ENCODE measurements around the gene MRPL34.

The MRPL34 gene

DNA sequence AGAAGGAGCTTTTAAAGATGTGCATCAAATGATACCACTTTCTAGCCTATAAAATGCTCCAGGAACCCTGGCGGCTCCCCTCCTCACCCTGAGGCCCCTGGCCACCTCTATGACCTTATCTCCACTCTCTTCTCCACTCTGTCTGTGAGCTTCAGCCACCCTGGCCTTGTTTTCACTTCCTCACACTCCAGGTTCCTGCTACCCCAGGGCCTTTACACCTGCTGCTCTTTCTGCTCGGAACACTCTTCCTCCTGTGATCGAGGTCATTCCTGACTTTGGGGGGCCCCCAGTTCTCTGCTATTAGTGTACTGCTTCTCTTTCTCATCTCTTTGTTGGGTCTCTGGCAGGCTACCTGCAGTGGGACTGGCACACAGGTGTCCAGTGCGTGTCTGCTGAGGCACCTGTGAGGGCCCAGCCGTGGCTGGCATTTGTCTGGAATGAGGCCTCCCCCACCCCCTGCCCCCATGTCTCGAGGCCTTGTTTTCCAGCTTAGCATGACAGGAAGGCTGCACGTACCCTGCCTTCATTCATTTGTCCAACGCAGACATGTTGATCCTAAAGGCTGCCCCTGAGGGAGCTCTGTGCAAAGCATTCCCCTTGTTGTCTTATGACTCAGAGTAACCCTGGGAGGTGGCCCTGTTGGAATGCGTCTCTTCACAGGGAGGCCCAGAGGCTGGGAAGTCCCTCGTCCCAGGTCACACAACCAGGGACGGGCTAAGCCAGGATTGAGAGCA, 6.0 kb downstream of the MRPL34 start:
- DNase-seq: no peak

DNA sequence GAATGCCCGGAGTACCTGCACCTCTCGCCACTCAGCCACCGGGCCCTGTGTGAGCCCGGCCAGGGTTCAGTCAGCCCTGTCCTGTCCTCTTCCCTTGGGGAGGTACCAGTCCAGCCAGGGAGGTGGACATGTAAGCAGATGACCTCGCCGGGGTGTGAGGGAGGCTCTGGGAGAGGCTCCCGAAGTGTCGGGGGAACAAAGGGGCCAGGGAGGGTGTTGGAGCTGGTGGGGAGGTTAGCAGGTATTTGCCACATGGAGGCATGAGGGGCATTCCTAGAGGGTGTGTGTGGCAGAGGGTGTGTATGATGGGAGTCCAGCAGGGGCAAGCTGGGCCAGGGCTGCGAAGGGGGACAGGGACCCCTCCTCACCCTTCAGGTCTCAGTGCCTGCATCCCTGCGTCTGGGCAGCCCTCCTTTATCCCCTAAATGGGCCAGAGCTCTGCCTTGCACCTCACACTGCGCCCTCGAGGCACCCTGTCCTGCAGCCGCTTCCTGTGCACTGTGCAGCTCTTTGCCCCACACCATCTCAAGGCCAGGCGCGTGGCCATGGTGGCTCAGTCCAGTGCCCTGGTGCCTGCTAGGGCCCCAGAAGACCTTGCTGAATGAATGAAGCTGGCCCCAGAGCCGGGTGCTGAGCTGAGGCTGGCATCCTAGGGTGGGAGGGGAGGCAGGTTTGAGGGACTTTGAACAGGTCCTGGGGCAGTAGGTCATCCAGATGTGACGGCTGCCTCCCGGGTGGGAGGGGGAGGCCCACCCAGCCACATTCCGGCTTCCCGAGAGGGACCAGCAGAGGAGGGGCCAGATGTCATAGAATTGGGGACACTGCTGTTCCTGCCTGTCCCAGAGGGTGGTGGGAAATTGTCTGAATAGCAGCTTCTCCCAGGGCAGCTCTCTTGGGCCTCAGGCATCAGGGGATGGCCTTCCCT, 6.8 kb downstream of the MRPL34 start:
- no peak for DNase-seq

DNA sequence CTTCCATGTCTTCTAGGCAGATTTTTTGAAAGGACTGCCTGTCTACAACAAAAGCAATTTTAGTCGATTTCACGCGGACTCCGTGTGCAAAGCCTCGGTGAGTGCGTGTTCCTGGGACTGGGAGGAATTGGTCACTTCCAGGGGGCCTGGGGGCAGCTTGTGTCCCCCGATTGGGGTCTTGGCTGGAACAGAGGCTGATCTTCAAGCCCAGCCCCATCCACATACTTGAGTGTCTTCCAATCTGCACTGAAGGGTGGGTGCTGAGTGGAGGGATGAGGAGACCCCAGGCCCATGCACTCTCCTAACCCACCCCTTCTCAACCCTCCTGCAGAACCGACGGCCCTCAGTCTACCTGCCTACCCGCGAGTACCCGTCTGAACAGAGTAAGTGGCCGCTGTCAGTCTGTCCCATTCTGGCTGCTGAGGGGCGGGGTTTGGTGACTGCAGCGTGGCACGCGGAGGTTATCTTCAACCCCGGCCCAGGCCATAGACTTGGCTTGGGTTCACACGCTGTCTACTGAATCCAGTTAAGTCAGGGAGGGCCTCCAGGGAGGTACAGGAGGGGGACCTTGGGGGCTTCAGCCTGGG, 8.4 kb downstream of the MRPL34 start:
- DNase-seq: no peak

DNA sequence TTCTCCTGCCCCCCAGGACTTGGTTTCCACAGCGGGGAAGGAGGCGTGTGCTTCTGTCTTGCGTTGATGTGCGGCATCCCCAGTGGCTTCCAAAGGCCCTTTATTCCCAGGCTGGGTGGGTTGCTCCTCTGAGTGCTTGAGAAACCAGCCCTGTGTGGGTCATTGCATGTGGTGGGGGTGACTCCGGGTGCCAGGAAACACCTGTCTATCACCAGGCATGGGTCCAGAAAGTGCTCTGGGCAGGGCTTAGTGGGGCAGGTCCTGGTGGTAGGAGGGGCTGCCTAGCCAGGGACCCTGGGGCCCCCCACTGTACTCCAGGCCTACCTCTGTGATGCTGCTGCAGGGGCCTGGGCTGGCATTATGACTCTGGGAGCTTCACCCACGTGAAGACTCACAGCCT, 13.3 kb downstream of the MRPL34 start:
- no peak for DNase-seq

DNA sequence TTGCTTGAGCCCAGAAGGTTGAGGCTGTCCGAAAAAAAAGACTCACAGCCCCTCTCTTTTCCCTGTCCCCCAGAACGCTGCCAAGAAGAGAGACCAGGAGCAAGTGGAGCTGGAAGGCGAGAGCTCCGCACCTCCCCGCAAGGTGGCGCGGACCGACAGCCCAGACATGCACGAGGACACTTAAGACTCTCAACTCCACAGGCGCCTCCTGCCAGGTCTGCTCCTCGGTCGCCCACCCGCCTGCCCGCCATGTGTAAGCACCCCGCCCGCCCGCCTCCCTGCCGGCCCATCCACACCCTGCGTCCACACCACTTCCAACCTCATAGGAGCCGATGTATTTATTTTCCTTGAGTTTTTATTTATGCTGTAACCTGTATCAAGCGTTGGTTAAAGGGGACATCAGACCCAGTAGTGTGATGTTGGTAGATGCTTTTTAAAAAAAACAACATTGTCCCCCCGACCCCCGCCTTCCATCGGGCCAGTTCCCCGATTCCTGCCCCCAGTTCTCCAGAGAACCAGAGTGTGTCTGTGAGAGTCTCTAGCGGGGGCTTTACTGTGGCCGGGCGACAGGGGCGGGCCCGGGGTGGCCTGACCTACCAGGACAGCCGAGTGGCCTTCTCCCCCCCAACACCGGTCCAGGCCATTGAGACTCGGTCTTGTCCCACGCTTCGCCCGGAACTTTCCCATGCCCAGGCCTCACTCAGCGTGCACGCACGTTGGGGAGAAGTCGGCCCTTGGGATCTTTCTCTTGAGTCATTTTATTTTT, 14.0 kb downstream of the MRPL34 start:
- DNase-seq: no peak

DNA sequence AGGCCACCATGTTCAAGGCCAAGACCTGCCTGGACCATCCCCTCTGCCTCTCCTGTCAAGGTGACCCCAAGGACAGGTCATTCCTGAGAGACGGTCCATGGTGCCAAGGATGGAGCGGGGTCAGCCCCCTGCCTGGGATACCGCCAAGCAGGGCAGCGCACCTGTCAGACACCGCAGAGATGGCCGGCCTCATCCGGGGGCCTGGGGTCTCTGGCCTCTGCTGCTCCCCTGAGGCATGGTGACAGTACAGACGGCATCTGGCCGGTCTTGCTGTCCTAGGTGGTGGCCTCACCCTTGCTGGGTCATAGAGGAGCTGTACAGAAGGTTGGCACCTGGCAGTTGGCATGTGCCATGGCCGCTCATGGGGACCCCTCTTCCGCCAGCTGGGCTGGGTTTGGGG, 14.8 kb downstream of the MRPL34 start:
- no peak for DNase-seq

DNA sequence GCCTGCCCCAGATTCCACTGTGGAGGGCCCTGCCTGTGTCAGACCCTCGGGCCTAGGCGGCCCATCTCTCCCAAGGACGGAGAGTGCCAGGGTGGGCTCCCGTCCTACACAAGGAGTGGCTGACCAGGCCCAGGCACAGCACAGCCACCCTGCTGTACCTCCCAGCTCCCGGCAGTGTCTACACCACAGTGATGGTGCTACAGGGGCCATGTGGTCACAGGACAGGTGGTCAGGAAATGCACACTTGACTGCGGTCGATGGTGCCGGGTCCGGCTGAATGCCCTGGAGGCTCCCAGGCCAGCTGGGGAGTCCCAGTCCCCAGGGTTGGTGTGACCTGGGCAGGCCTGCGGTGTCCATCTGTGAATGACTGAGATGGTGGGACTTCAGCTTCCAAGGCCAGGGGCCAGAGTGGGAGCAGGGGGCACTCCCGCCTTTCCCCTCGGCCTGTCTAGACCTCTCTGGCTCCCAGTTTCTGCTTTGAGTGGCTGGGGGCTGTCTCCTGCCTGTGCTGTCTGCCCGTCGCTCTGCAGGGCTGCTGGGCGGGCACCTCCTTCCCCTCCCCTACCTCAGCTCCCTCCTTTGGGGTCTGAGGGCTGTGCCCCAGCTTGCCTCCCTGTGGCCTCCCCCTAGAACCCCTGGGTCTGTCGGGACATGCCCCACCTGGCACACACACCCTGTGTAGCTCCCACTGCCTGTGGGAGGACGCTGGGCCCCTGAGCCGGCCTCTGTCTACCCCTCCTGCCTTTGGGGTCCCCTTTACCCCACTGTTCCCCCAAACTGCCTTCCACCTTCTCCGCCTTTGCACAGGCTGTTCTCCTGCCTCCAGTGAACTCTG, 16.2 kb downstream of the MRPL34 start:
- DNase-seq: no peak

DNA sequence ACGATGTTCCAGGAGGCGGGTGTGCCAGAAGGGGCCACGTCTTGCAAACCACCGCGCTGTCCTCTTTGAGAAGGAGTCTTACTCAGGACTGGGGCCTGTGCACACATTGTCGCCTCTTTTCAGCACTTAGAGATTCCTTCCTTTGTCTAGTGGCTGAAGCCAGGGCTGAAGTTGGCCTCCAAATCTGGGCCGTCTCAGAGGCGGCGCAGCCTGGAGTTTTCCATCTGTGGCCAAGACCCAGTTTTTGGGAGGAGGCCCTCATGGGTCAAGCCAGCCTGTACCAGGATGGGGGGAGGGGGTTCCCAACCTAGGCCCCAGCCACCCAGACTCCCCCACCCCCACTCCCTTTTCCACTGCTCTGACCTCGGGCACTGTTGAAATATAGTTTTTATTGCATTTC, 17.2 kb downstream of the MRPL34 start:
- DNase-seq: no peak

DNA sequence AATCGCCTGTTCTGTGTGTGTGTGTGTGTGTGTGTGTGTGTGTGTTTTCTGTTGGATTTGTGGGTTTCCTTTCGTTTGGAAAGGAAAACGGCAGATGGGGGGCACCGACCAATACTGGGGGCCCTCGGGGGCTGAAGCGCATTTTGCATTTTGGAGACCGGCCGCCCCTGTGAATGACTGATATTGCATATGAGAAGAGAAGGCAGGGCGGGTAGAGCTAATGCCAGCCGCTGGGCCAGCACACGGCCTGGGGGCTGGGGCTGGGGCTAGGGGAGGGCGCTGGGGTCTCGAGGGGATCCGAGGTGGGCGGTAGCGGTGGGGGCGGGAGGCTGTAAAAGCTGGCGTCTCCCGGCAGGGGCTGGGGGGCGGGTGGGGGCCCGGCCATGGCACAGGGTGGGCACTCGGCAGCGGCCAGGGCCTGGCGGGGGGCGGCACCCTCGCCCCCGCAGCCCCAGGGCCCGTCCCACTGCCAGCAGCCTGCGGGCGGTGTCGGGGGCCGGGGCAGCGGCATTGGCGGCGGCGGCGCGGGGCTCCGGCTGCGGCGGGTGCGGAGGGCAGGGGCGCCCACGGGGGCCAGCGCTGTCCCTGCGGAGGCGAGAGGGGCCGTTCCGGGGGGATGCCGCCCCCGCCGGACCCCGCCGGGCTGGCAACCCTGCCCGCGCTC, 17.8 kb downstream of the MRPL34 start:
- DNase-seq: no peak

DNA sequence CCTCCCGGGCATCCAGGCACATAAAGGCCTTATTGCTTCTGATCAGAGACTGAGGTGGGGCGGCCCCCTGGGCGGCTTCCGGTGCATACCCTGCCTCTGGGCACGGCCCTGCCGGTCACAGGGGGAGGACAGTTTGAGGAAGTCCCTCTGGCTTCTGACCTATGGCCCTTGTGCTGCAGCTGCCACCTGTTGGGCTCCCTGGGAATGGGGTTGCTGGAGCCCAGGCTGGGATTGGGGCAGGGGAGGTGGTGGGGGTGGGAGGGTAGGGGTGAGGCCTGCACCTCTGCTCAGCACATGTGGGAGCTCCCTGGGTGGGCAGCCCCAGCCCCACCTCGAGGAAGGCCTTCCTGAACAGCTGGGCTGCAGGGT, 18.3 kb downstream of the MRPL34 start:
- DNase-seq: no peak

DNA sequence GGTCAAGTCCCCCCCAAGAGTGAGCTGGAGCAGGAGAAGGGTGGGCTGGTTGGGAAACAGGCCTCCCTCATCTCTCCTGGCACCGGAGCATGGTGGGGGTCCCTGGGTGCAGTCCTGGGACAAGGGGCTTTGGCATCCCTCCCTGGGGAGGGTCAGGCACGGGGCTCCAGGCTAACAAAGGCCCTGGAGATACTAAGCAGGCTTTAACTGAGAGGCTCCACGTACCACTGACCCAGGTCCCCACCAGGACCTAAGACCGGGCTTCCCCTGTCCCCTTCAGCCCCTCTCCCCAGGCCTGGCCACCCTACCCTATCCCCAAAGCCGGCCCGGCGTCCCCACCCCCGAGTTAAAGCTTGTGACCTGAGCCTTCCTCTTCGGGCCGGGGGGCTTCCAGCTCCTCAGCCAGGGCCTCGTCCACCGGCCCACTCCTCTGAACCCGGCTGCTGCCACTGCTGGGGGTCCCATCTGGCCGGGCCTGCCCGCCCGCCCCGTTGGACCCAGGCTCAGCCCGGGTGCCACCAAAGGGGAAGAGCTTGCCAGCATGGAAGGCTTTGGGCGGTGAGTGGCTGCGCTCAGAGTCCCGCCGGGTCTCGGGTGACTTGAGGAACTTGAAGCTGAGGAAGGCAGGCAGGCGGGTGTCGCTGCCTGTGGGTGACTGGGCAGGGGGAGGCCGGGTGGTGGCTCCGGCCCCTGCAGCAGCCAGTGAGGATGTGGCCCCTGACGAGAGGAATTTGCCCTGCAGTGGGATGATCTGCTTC, 18.9 kb downstream of the MRPL34 start:
- DNase-seq: no peak

DNA sequence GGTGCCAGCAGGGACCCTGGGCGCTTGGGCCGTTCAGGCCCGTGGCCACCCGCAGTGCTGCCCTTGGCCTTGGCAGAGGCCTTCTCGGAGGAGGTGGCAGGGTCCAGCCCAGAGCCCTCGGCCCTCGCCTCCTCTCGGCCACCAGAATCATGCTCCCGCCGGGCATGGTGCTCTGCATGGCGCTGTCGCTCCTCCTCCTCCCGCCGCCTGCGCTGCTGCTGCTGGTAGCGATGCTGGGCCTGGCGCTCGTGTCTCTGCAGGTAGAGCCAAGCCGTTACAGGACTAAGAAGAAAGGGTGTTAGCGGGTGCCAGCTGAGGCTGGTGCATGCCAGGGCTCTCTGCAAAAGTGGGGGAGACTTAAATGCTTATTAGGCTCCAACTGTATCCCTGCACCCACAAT, 19.5 kb downstream of the MRPL34 start:
- DNase-seq: no peak

DNA sequence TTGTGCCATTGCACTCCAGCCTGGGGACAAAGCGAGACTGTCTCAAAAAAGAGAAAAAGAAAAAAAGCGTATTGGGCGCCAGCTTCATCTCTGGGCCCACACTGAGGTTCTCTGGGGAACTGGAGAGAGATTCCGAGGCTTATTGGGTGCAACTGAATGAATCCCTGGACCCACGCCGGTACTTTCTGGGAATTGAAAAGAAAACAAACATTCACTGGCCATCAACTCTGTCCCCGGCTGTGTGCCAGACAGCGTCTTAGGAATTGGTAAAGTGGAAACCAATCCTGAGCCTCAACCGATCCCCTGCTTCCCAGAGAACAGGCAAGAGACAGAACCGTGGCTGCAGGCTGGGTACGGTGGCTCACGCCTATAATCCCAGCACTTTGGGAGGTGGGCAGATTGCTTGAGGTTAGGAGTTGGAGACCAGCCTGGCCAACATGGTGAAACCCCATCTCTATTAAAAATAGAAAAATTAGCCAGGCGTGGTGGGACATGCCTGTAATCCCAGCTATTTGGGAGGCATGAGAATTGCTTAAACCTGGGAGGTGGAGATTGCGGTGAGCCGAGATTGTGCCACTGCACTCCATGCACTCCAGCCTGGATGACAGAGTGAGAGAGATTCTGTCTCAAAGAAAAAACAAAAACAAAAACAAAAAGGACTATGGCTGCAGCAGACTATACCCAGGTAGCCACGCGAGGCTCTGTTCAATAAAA, 20.4 kb downstream of the MRPL34 start:
- DNase-seq: no peak

DNA sequence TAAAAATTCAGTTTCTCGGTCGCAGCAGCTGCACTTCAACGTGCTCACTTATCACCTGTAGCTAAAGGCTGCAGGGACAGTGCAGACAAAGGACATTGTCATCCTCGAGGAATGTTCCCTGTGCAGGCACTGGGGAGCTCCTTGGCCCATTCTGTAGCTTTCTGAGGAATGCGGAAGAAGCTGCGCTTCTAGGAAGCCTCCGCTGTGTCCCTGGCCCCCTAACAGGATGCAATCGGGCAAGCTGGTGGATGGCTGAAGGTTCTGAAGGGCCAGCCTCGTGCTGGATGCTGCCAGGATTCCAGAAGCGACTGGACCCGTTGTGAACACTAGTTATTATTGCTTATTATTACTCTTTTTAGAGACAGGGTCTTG, 20.9 kb downstream of the MRPL34 start:
- DNase-seq: no peak

DNA sequence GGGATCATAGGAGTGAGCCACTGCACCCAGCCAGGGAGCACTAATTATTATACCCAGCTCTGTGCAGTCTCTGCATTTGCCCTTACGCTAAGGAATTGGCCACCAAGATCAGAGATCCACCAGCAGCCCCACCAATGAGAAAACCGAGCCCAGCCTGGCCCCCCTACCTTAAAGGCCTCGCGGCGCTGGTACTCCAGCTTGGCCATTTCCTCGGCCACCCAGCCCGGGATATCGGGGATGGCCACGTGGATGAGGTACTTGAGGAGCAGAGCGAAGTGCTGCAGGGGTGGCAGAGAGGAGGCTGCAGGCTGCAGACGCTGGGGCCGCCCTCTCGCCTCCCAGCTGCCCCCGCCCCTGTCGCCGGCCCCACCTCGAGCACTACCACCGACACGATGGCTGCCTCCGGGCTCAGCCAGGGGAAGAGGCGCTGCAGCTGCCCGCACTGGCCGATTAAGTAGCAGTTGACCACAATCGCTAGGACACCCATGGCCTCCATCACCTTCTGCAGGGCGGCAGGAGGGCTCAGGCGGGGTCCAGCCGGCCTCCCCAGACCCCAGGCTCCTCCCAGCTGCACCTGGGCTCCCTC, 21.5 kb downstream of the MRPL34 start:
- no peak for DNase-seq

DNA sequence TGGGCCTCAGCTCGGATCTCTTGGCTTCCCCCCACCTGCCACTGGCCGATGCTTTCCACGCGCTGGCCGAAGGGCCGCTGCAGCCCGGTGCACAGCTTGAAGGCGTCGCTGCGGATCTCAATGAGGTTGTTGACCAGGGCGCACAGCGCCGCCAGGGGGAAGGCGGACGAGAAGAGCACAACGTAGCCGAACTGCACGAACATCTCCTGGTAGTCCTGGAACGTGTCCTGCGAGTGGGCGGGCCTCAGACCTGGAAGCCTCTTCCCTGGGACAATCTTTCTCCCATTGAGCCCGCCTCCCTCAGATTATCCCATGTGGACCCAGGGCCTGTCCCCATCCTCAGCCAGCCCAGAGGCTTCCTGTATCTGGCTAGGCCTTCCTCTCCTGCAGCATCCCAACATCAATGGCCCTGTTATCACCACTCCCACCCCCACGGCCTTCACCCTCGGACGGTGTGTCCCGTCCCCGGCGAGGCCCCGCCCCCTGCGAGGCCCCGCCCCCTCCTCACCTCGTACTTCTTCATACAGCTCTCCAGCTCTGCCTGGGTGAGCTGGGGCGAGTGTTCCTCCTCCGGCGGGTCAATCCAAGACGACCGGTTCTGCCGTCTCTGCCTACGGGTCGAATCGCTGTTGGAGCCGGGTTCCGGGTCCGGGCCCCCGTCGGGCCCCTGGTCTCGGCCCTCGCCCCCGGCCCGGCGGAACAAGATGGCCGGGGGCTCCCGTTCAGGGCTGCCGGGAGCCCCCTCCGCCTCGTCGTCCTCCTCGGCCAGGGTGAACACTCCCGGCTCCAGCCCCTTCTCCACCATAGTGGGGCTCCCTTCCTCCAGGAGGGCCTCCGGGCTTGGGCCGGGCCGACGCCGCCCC, 22.2 kb downstream of the MRPL34 start:
- no peak for DNase-seq

DNA sequence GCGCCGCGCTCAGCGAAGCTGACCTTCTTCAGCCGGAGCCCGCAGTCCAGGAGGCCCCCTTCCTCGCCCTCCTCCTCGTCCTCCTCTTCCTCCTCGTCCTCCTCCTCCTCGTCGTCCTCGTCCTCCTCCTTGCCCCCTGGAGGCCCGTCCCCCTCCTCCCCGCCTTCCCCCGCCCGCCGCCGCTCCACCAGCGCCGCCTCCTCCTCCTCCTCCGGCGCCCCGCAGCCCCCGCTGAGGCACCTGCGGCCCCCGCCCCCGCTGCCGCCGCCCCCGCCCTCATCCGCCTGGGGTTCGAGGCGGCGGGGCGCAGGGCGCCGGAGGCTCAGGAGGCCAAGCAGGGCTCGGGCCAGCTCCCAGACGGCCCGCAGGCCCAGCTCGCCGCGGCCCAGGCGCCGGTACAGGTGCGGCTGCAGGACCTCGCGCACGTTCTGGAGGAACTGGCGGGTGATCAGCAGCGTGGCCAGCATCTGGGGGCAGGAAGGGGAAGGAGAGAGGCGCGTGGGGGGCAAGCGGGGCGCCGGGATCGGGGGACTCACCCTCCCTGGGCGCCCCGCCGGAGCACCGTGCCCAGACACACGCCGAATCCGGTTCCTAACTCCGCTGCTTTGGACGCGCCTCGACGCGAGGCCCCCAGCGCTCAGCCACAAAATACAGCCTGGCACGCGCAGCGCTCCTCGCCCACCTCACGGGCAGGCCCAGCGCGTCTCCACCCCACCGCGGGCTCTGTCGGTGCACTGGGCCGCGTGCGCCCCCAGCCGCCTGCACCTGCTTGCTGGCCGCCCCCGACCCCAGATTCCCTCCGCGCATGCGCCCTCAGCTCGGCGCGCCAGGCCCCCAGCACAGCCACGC, 23.1 kb downstream of the MRPL34 start:
- DNase-seq: no peak
